ENCODE measurements around the gene TP63. TPM values are rescaled to one million over a fixed set of nuclear protein-coding genes. Genes with fewer than 3 reads are reported as not detected.
A peak's percentile ranks its signal among the peaks of the same experiment; 100 is the strongest.
"Not testable (repeated sequence)": the region's sequence is repeated elsewhere in the genome, so short reads cannot be mapped to it uniquely, and the experiment has no call there.

Gene TP63
- total RNA-seq, 1 donor from 2014 or later, result 25.9 TPM

- H3K36me3 Mint-ChIP-seq, result peaks cover 9% of the 10 kb centered on the region
- no peaks in the 10 kb centered on the region for H3K27me3 Mint-ChIP-seq (ENCODE audit: low read depth)
- H3K9me3 Mint-ChIP-seq, result peaks cover 28% of the 10 kb centered on the region
- no peak overlapping the region for H3K27ac Mint-ChIP-seq
- H3K4me1 Mint-ChIP-seq, result no peaks in the 10 kb centered on the region
- H3K4me3 Mint-ChIP-seq, result no peak overlapping the region
- no peak for DNase-seq (ENCODE audit: low spot score in 2 of 2, unreplicated experiment in 2 of 2)
- TF ChIP-seq CTCF (IDR thresholded peaks at IDR 0.05; ENCODE audit: unreplicated experiment), result peak; percentile 16
Measured at GRCh38 chr3:189652042-189652441, 20.9 kb downstream of the TP63 start.

GRCh38 chr3:189655617-189656016 is 24.4 kb downstream of the TP63 start:
- no peak overlapping the region for H3K27ac Mint-ChIP-seq
- no peak for DNase-seq (ENCODE audit: low spot score in 2 of 2, unreplicated experiment in 2 of 2)
- no peak for TF ChIP-seq CTCF (IDR thresholded peaks at IDR 0.05; ENCODE audit: unreplicated experiment)
- no peak overlapping the region for H3K4me3 Mint-ChIP-seq
- H3K4me1 Mint-ChIP-seq, result no peaks in the 10 kb centered on the region
- peaks cover 15% of the 10 kb centered on the region for H3K36me3 Mint-ChIP-seq
- no peaks in the 10 kb centered on the region for H3K27me3 Mint-ChIP-seq (ENCODE audit: low read depth)
- peaks cover 44% of the 10 kb centered on the region for H3K9me3 Mint-ChIP-seq

GRCh38 chr3:189659571-189659970 is 28.4 kb downstream of the TP63 start:
- Mint-ChIP-seq H3K9me3 (peaks cover 39% of the 10 kb centered on the region), H3K4me1 (peaks cover 4% of the 10 kb centered on the region), H3K27ac (no peak overlapping the region), H3K4me3 (no peak overlapping the region), H3K36me3 (peaks cover 15% of the 10 kb centered on the region), H3K27me3 (ENCODE audit: low read depth) (no peaks in the 10 kb centered on the region)
- no peak for DNase-seq (ENCODE audit: low spot score in 2 of 2, unreplicated experiment in 2 of 2)
- no peak for TF ChIP-seq CTCF (IDR thresholded peaks at IDR 0.05; ENCODE audit: unreplicated experiment)

- Mint-ChIP-seq H3K4me1 (peaks cover 4% of the 10 kb centered on the region), H3K36me3 (no peaks in the 10 kb centered on the region), H3K27me3 (ENCODE audit: low read depth) (no peaks in the 10 kb centered on the region), H3K9me3 (no peaks in the 10 kb centered on the region), H3K4me3 (no peak overlapping the region), H3K27ac (peak overlapping the region; percentile 45)
- TF ChIP-seq CTCF (IDR thresholded peaks at IDR 0.05; ENCODE audit: unreplicated experiment), result no peak
- no peak for DNase-seq (ENCODE audit: low spot score in 2 of 2, unreplicated experiment in 2 of 2)
Measured at GRCh38 chr3:189664311-189664710, 33.1 kb downstream of the TP63 start.

GRCh38 chr3:189672346-189672745 is 41.2 kb downstream of the TP63 start:
- not testable (repeated sequence) for H3K27ac Mint-ChIP-seq; DNase-seq (ENCODE audit: low spot score in 2 of 2, unreplicated experiment in 2 of 2); H3K27me3 Mint-ChIP-seq (ENCODE audit: low read depth); H3K4me3 Mint-ChIP-seq; H3K4me1 Mint-ChIP-seq; H3K36me3 Mint-ChIP-seq
- H3K9me3 Mint-ChIP-seq, result peaks cover 16% of the 10 kb centered on the region

GRCh38 chr3:189673535-189673934 is 42.3 kb downstream of the TP63 start:
- Mint-ChIP-seq H3K36me3 (no peaks in the 10 kb centered on the region), H3K9me3 (peaks cover 28% of the 10 kb centered on the region), H3K27me3 (ENCODE audit: low read depth) (no peaks in the 10 kb centered on the region), H3K27ac (no peak overlapping the region), H3K4me3 (no peak overlapping the region), H3K4me1 (no peaks in the 10 kb centered on the region)
- TF ChIP-seq CTCF (IDR thresholded peaks at IDR 0.05; ENCODE audit: unreplicated experiment), result no peak
- no peak for DNase-seq (ENCODE audit: low spot score in 2 of 2, unreplicated experiment in 2 of 2)

Data from mesothelial cell of epicardium (in vitro differentiated cells).